ENCODE data around the gene ARHGAP21. TPM values are rescaled to one million over a fixed set of nuclear protein-coding genes. Genes with fewer than 3 reads are reported as not detected.

The ARHGAP21 gene
- total and polyA plus RNA-seq, 9 of the 15 experiments (the other 6 are each of a cell fraction or from before 2014, with no cell fraction given), result 13.6 to 145 (median 60.8) TPM

DNA sequence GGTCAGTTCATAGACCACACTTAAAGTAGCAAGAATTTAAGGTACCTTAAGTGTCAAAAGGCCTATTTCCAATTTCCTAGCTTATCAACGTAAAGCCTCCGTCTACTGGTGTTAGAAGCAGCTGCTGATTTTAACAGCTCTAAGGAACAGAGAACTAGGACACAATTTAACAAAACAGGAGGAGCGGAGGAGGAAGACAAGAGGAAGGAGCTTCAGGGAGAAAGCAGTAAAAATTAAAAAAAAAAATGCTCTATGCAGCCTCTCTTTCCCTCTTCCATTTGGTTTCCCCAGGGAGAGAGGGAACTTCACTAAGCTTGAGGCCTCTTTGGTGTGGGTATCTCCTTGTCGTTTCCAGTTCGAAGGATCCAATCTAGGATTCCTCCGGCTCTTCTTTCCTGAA, 22.7 kb downstream of the ARHGAP21 start:
- Histone ChIP-seq H3K27me3 (ENCODE audit: control insufficient read depth in 2 of 2, insufficient read depth in 2 of 2, low read length in 2 of 2) (no peaks in the 10 kb centered on the region), H3K4me2 (ENCODE audit: insufficient read depth, low read length) (no peak overlapping the region), H4K20me1 (replicated peaks; ENCODE audit: control insufficient read depth, insufficient read depth, low read length) (no peaks in the 10 kb centered on the region; the same call in 1 of the 2 replicates), H3K9ac (ENCODE audit: insufficient read depth in 1 of 2, low read depth in 2 of 2, low read length in 2 of 2) (no peak overlapping the region), H3K27ac (ENCODE audit: extremely low read depth, low read depth, low read length) (no peak overlapping the region), H3K9me1 (ENCODE audit: control insufficient read depth, insufficient read depth, low read length) (no peaks in the 10 kb centered on the region), H3K9me3 (replicated peaks; ENCODE audit: control insufficient read depth, insufficient read depth, low read depth, low read length) (no peaks in the 10 kb centered on the region), H3K36me3 (ENCODE audit: control insufficient read depth, insufficient read depth, low read length) (peaks cover 5% of the 10 kb centered on the region; the same call in 2 of the 3 replicates), H3K79me2 (ENCODE audit: control insufficient read depth, insufficient read depth, low read length) (peaks cover 91% of the 10 kb centered on the region), H3K4me1 (replicated peaks in 1 of 2; ENCODE audit: control insufficient read depth in 2 of 2, insufficient read depth in 2 of 2, low read length in 2 of 2) (no peaks in the 10 kb centered on the region; a peak in 1 of 5 replicates), H2AFZ (ENCODE audit: low read depth, low read length) (no peak overlapping the region), H3K4me3 (no peak overlapping the region)
- ATAC-seq (no peak), DNase-seq (ENCODE audit: extremely low read depth in 1 of 4, low spot score in 3 of 4) (no peak), FAIRE-seq (no peak)
- no TSS peak for BruUV-seq (replicated peaks)
- CTCF ChIA-PET (ENCODE audit: low intra/inter-chr PET ratio), result no interaction called here
- in situ Hi-C loops (cut with MboI), result no loop called here
- WGBS (ENCODE audit: insufficient coverage, low coverage, missing lambda C conversion rate), result 89% methylated on average over 6 of the region's 6 CpGs
- POLR2A ChIA-PET, result interaction anchor here (0.5 to 2.2 kb wide), 4 partner anchors 9 to 20 kb away, joined by 3 to 8 read pairs (median 4); no protein-coding TSS in a partner anchor
- intact Hi-C loops (cut with micrococcal nuclease), result no loop called here
- TF ChIP-seq, protein P1, sequence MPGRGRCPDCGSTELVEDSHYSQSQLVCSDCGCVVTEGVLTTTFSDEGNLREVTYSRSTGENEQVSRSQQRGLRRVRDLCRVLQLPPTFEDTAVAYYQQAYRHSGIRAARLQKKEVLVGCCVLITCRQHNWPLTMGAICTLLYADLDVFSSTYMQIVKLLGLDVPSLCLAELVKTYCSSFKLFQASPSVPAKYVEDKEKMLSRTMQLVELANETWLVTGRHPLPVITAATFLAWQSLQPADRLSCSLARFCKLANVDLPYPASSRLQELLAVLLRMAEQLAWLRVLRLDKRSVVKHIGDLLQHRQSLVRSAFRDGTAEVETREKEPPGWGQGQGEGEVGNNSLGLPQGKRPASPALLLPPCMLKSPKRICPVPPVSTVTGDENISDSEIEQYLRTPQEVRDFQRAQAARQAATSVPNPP (IDR thresholded peaks at IDR 0.05; ENCODE audit: borderline replicate concordance, insufficient read depth, insufficient read length), result no peak
- TF ChIP-seq, protein P2, sequence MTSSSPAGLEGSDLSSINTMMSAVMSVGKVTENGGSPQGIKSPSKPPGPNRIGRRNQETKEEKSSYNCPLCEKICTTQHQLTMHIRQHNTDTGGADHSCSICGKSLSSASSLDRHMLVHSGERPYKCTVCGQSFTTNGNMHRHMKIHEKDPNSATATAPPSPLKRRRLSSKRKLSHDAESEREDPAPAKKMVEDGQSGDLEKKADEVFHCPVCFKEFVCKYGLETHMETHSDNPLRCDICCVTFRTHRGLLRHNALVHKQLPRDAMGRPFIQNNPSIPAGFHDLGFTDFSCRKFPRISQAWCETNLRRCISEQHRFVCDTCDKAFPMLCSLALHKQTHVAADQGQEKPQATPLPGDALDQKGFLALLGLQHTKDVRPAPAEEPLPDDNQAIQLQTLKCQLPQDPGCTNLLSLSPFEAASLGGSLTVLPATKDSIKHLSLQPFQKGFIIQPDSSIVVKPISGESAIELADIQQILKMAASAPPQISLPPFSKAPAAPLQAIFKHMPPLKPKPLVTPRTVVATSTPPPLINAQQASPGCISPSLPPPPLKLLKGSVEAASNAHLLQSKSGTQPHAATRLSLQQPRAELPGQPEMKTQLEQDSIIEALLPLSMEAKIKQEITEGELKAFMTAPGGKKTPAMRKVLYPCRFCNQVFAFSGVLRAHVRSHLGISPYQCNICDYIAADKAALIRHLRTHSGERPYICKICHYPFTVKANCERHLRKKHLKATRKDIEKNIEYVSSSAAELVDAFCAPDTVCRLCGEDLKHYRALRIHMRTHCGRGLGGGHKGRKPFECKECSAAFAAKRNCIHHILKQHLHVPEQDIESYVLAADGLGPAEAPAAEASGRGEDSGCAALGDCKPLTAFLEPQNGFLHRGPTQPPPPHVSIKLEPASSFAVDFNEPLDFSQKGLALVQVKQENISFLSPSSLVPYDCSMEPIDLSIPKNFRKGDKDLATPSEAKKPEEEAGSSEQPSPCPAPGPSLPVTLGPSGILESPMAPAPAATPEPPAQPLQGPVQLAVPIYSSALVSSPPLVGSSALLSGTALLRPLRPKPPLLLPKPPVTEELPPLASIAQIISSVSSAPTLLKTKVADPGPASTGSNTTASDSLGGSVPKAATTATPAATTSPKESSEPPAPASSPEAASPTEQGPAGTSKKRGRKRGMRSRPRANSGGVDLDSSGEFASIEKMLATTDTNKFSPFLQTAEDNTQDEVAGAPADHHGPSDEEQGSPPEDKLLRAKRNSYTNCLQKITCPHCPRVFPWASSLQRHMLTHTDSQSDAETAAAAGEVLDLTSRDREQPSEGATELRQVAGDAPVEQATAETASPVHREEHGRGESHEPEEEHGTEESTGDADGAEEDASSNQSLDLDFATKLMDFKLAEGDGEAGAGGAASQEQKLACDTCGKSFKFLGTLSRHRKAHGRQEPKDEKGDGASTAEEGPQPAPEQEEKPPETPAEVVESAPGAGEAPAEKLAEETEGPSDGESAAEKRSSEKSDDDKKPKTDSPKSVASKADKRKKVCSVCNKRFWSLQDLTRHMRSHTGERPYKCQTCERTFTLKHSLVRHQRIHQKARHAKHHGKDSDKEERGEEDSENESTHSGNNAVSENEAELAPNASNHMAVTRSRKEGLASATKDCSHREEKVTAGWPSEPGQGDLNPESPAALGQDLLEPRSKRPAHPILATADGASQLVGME (CRISPR knock-in tag; IDR thresholded peaks at IDR 0.05), result no peak
- no peak for TF ChIP-seq CEBPB (tag; IDR thresholded peaks at IDR 0.05)
